Measurements from ENCODE around the gene FGFR2. TPM values are rescaled to one million over a fixed set of nuclear protein-coding genes. Genes with fewer than 3 reads are reported as not detected.

The FGFR2 gene
- total and polyA plus RNA-seq, 2 experiments from 2014 or later: 41.3 to 90.4 TPM

DNA sequence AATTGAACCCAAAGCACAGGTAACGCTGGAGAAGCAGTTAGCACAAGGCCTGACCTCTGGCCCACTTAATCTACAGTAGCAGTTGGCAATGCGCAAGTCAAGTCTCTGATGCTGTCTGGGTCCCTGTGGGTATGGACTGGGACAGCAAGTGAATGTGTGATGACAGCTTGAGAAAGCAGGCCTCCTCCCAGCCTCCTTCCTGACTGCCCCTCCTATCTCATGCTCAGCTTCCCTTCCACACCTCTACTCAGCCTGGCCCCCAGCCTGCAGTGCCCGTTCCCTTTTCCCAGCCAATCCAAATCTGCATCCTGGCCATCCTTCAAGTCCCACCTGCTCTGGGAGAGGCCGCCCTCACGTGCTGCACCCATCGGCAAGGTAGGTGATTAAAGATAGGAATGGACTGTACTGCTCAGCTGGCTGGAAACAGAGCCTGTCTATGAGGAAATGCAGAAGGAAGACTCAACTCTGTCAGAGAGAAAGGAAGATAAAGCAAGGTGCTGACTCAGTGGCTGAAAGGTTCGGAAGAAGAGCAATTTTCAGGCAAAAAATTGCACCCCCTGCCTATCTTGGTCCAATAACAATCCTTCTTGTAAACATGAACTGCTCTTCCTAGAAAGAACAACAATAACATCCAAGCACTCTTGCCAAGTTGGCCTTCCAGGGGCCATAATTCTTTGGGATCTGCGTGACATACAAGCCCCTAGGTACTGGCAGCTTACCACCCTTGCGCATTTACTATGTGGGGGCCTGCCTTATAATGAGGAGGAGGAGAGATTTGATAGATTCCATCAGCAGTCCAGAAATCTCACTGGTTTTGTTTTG lies 16.6 kb upstream of the FGFR2 start:
- H3K36me3 ChIP-seq (replicated peaks; ENCODE audit: insufficient read depth, low read depth): no peaks in the 10 kb centered on the region
- DNase-seq (ENCODE audit: low spot score): no peak
- no peaks in the 10 kb centered on the region for H4K20me1 ChIP-seq (ENCODE audit: insufficient read depth, poor library complexity, severe bottlenecking)
- no peaks in the 10 kb centered on the region for H3K9me2 ChIP-seq (replicated peaks; ENCODE audit: insufficient read depth)
- no peak overlapping the region for H2AFZ ChIP-seq
- no peaks in the 10 kb centered on the region for H3K27me3 ChIP-seq
- H3K9me3 ChIP-seq (ENCODE audit: low read depth): no peaks in the 10 kb centered on the region
- H3K27ac ChIP-seq: peak overlapping the region; percentile 44
- peaks cover 33% of the 10 kb centered on the region for H3K4me1 ChIP-seq (ENCODE audit: insufficient read depth)
- TF ChIP-seq EZH2phosphoT487 (IDR thresholded peaks at IDR 0.05; ENCODE audit: low read depth, severe bottlenecking, unreplicated experiment) (no peak), EZH2 (IDR thresholded peaks at IDR 0.05; ENCODE audit: borderline replicate concordance) (no peak)
- TF ChIP-seq, protein P1, sequence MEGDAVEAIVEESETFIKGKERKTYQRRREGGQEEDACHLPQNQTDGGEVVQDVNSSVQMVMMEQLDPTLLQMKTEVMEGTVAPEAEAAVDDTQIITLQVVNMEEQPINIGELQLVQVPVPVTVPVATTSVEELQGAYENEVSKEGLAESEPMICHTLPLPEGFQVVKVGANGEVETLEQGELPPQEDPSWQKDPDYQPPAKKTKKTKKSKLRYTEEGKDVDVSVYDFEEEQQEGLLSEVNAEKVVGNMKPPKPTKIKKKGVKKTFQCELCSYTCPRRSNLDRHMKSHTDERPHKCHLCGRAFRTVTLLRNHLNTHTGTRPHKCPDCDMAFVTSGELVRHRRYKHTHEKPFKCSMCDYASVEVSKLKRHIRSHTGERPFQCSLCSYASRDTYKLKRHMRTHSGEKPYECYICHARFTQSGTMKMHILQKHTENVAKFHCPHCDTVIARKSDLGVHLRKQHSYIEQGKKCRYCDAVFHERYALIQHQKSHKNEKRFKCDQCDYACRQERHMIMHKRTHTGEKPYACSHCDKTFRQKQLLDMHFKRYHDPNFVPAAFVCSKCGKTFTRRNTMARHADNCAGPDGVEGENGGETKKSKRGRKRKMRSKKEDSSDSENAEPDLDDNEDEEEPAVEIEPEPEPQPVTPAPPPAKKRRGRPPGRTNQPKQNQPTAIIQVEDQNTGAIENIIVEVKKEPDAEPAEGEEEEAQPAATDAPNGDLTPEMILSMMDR (IDR thresholded peaks at IDR 0.05; ENCODE audit: poor library complexity): no peak
- no peak overlapping the region for H3K4me3 ChIP-seq
- 76% methylated on average over 9 of the region's 9 CpGs for WGBS (ENCODE audit: low lambda C conversion rate, missing lambda C conversion rate)
- H3K4me2 ChIP-seq: no peak overlapping the region
- H3K79me2 ChIP-seq: no peaks in the 10 kb centered on the region

DNA sequence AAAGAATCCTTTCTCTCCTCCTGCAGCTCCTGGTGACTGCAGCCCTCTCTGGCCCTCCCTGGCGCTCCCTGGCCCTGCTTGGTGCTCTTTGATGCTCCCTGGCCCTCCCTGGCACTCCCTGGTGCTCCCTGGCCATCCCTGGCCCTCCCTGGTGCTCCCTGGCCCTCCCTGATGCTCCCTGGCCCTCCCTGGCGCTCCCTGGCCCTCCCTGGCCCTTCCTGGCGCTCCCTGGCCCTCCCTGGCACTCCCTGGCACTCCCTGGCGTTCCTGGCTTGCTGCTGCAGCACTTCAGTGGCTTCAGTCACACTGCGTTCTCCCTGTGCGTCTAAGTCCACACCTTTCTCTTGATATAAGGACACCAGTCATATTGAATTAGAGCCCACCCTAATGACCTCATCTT lies 15.2 kb upstream of the FGFR2 start:
- H4K20me1 ChIP-seq (ENCODE audit: insufficient read depth, poor library complexity, severe bottlenecking): no peaks in the 10 kb centered on the region
- no peaks in the 10 kb centered on the region for H3K36me3 ChIP-seq (replicated peaks; ENCODE audit: insufficient read depth, low read depth)
- H3K79me2 ChIP-seq: no peaks in the 10 kb centered on the region
- no peaks in the 10 kb centered on the region for H3K27me3 ChIP-seq
- no peak overlapping the region for H3K4me3 ChIP-seq
- TF ChIP-seq EZH2phosphoT487 (IDR thresholded peaks at IDR 0.05; ENCODE audit: low read depth, severe bottlenecking, unreplicated experiment) (no peak), EZH2 (IDR thresholded peaks at IDR 0.05; ENCODE audit: borderline replicate concordance) (no peak)
- TF ChIP-seq, protein P1 (IDR thresholded peaks at IDR 0.05; ENCODE audit: poor library complexity): no peak
- no peak overlapping the region for H3K4me2 ChIP-seq
- no peak overlapping the region for H2AFZ ChIP-seq
- no peaks in the 10 kb centered on the region for H3K9me2 ChIP-seq (replicated peaks; ENCODE audit: insufficient read depth)
- H3K9me3 ChIP-seq (ENCODE audit: low read depth): no peaks in the 10 kb centered on the region
- no peak for DNase-seq (ENCODE audit: low spot score)
- H3K4me1 ChIP-seq (ENCODE audit: insufficient read depth): peaks cover 41% of the 10 kb centered on the region
- H3K27ac ChIP-seq: no peak overlapping the region
- 100% methylated on average over 6 of the region's 6 CpGs for WGBS (ENCODE audit: low lambda C conversion rate, missing lambda C conversion rate)

GRCh38 chr10:121611393-121612159 lies 13.3 kb upstream of the FGFR2 start:
- no peaks in the 10 kb centered on the region for H3K9me3 ChIP-seq (ENCODE audit: low read depth)
- no peaks in the 10 kb centered on the region for H4K20me1 ChIP-seq (ENCODE audit: insufficient read depth, poor library complexity, severe bottlenecking)
- H3K4me2 ChIP-seq: no peak overlapping the region
- DNase-seq (ENCODE audit: low spot score): no peak
- no peaks in the 10 kb centered on the region for H3K79me2 ChIP-seq
- no peaks in the 10 kb centered on the region for H3K36me3 ChIP-seq (replicated peaks; ENCODE audit: insufficient read depth, low read depth)
- peak overlapping the region; percentile 87 for H3K27ac ChIP-seq
- H3K4me3 ChIP-seq: no peak overlapping the region
- H2AFZ ChIP-seq: no peak overlapping the region
- TF ChIP-seq EZH2 (IDR thresholded peaks at IDR 0.05; ENCODE audit: borderline replicate concordance) (no peak), EZH2phosphoT487 (IDR thresholded peaks at IDR 0.05; ENCODE audit: low read depth, severe bottlenecking, unreplicated experiment) (no peak)
- TF ChIP-seq, protein P1 (IDR thresholded peaks at IDR 0.05; ENCODE audit: poor library complexity): no peak
- no peaks in the 10 kb centered on the region for H3K27me3 ChIP-seq
- WGBS (ENCODE audit: low lambda C conversion rate, missing lambda C conversion rate): 77% methylated on average over 12 of the region's 12 CpGs
- H3K9me2 ChIP-seq (replicated peaks; ENCODE audit: insufficient read depth): no peaks in the 10 kb centered on the region
- peaks cover 50% of the 10 kb centered on the region for H3K4me1 ChIP-seq (ENCODE audit: insufficient read depth)
